Amniotic epithelial cell (primary cell): ENCODE results near the gene NOSIP.
A peak's percentile ranks its signal among the peaks of the same experiment; 100 is the strongest.

Experiments used
- DNase-seq: peaks from one replicate; pipeline ENCODE4 v3.0.0-alpha.2; 2010; ENCODE audit warnings: low read depth

NOSIP gene

DNA sequence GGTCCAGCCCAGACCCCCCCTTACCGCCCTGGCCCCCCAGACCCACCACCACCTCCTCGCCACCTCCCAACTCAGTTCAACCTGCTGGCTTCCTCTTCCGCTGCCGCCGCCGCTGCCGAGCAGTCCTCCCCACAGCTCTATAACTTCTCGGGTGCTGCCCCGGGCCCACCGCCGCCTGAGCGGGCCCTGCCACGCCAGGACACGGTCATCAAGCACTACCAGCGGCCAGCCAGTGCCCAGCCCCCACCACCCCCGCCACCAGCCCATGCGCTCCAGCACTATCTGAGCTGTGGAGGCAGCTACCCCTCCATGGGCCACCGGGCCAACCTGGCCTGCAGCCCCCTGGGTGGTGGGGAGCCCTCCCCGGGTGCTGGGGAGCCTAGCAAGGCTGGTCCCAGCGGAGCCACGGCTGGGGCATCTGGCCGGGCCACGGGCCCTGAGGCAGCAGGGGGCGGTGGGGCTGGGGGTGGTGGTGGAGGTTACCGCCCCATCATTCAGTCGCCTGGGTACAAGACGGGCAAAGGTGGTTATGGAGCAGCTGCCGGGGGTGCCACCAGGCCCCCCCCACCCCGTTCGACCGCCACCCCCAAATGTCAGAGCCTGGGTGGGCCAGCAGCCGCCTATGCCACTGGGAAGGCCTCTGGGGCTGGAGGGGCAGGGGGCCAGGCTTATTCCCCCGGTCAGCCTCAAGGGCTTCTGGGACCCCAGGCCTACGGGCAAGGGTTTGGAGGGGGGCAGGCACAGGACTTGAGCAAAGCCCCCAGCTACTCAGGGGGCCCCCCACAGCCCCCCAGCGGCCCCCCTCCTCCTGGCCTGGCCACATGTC is 14.8 kb upstream of the NOSIP start:
- DNase-seq = no peak

DNA sequence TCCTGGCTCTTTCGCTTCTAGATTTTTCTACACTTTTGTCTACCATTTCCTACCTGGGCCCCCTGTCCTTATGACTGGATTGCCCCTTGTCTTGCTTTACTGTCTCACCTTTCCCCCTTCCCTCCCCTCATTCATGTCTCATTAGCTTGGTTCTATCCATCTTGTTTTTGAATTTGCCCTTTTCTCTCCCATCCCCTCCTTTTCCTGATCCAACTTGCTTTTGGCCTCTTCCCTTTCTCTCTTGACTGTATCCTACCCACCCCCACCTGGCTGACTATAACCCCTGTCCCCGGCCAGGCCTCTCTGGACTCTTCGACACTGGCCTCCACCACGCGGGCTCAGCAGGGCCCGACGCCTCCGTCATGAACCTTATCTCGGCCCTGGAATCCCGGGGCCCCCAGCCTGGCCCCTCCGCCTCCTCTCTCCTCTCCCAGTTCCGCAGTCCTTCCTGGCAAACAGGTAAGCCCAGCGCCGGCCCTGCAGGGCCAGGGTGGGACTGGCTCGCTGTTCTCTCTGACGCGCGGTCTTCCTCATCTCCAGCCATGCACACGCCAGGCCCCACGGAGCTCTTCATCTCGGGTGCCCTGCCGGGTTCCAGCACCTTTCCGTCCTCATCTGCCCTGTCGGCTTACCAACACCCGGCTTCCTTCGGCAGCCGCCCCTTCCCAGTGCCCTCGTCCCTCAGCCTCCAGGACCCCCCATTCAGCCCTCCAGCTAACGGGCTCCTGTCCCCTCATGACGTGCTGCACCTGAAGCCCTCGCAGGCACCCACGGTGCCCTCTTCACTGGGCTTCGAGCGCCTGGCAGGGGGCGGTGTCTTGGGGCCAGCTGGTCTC is 14.0 kb upstream of the NOSIP start:
- DNase-seq = no peak

DNA sequence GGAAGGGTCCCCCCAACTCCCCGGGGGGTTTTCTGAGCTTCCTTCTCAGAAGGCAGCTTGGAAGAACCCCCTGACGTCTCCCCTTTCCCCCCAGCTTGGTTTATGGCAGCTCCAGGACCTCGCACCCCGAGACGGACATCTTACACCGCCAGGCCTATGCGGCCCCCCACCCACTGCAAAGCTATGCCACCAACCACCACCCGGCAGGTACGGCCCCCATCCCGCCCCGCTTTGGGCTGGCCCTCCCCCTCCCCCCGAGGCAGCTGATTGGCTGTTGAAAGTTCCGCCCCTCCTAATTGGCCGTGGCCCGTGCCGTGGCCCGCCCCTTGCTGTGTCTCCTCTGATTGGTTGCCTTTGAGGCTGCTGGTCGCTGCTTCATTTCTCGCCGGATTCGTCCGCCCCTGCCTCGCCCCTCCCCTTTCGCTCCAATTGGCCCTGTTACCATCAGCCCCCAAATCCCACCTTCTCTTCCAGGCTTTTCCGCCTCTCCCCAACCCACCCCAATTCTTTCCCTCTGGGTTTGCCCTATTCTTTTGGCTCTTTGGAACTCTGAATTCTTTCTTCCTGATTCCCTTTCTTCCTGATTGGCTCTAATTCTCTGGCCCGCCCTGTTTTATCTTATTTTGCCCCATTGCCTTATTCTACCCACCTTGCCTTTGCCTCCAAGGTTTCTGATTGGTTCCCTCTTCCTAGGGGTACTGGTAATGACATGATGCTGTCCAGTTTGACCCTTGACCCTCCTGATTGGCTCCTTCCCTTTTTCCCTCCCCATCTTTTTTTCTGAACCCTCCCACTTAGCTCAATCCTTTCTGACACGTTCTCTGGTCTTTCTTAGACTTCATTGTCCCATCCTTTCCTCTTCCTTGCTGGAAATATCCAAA is 13.1 kb upstream of the NOSIP start:
- peak; percentile 87 for DNase-seq

DNA sequence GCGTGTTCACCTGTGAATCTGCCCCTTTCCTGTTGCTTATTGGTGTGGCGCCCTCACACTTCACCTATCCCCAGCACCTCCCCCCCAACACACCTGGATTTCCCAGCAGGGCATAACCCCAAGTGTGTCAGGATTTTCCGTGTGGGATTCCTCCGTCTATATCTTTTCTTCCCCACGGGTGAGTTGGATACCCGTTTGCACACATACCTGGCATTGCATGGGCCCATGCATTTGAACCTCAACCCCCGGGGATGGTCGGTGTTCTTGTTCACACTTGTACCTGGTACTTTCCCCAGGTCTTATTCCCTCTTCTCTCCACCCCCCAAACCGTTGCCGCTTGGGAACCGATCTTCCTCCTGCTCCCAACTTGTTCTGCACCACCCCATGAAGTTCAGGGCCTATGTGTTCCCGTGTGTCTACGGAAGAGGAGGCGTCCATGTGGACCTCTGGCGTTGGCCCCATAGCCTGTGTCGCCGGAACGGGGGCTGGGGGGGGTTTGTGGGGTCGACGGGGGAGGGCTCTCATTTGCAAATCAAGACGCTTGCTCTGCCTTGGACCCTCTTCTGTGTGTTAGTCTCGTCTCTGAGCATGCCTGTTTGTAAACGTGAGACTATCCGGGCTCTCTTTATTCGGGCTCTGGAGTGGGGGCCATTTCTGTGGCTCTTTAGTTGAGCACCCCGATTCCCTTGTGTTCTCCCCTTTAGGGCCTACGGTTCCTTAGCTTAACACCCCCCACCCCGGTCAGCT is 12.3 kb upstream of the NOSIP start:
- DNase-seq = no peak

DNA sequence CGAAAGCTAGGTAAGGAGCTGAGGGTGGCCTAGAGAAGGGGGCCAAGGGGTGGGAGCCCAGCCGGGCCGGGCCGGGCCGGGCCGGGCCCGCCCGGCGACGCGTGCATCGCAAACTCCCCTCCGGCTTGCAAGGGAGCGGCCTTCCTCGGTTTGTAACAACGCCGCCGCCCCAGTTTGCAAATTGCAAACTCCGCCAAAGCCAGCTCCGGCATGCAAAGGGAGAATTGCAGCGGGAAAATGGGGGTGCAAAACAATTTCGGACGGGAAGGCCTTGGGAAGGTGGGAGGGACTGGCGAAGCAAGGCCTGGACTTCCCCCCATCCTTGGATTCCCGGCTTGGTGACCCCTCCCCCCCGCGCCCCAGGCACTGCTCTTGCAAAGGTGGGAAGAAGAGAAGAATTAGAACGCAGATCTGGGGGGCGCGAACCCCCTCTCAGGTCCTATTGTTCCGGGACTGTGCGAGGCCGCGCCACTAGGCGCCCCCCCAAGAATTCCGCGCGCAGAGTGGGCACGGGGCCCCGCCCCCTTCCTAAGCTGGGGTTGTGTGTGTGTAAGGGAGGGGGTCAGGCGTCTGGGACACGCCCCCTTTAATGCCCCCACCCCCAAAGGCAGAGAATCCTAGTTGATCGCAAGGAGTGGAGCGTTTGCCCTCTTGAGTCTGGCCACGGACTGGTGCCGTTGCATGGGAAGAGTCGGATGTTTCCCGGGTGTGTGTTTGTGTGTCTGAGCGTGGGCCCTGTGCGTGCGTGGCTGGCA is 11.6 kb upstream of the NOSIP start:
- peak; percentile 34 for DNase-seq

DNA sequence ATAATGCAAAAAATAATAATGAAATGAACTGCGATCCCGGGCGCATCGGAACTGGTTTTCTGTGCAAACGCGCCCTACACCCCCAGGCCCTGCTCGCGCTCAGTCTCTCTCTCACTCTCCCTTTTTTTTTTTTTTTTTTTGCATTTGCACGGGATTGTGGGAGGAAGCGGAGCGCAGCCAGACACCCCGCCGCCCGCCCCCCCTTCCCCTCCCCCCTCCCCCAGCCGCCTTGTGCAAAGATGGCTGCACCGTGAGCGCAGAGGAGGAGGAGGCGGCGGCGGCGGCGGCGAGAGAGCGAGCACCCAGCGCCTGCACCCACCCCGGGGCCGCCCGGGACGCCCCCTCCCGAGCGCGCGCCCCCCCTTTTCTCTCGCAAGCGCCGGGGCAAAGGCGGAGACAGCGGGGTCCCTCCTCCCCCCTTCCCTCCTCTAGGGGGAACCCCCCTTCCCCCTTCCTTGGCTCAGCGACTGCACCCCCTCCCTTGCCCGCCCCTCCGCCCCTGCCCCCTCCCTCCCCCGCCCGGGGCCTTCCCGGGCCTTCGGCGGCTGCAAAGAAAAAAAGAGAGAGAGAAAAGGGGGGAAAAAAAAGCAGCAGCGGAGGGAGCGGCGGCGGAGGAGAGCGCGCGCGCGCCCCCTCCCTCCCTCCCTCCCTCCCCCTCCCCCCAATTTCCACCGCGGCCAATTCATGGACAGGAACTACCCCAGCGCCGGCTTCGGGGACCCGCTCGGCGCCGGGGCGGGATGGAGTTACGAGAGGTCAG is 10.8 kb upstream of the NOSIP start, which contains the start of gene PRR12:
Gene PRR12, plus strand, starts transcription at position 212 of the 760 bp plus-strand sequence. Its CDS starts 473 bp downstream, at position 685.
- DNase-seq = peak; percentile 66

DNA sequence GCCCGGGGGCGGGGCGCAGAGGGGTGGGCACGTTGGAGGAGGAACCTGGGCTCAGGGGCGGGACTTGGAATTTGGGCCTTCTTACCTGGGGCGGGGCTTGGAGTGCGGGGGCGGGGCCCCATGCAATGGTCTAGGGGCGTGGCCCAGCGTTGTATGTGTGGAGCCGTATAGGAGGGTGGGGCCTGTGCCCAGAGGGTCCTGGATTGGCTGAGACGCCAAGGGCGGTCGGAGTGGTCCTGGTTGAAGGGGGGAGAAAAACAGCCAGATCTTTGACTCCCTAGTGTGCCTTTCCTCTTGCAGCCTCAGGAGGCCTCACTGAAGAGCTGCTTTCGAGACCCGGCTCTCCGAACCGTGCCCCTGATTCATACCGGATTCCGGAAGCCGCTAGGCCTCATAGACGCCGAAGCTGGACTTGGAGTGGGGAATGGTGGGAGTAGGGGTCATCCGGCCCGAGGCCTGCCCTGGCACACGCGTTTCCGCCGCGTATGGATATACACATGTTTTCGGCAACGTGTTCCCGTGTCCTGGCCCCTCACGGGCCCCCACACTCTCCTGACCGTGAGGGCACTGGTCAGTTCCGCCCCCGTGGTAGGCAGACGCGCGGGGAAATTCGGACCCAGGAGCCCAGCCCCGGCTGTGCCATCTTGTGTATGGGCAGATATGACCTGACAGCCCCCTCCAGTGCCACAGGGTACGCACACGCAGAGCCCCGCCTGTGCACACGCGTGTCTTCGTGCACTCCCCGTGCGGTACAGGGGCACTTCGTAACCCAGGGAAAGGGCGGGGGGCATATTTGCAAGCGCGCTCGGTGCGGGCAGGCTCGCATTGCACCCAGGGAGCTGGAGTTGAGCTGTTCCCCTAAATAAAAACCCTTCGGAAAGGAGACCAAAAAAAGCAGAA is 10.0 kb upstream of the NOSIP start:
- peak; percentile 95 for DNase-seq

DNA sequence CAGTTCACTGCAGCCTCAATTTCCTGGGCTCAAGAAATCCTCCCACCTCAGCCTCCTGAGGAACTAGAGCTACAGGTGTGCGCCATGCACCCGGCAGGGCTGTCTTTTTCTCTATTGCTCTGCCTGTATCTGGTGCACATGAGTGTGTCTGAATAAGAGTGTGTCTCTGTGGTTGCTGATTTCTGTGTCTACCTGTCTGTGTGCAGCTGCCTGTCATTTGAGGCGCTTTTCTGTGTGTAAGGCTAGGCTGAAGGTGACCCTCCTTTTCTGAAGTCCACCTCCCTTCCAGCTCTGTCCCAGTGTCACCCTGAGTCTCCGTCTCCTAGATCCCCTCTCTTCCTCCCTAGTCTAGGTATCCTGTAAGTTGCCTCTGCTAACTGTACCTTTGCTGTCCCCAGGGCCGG is 9.1 kb upstream of the NOSIP start:
- no peak for DNase-seq

DNA sequence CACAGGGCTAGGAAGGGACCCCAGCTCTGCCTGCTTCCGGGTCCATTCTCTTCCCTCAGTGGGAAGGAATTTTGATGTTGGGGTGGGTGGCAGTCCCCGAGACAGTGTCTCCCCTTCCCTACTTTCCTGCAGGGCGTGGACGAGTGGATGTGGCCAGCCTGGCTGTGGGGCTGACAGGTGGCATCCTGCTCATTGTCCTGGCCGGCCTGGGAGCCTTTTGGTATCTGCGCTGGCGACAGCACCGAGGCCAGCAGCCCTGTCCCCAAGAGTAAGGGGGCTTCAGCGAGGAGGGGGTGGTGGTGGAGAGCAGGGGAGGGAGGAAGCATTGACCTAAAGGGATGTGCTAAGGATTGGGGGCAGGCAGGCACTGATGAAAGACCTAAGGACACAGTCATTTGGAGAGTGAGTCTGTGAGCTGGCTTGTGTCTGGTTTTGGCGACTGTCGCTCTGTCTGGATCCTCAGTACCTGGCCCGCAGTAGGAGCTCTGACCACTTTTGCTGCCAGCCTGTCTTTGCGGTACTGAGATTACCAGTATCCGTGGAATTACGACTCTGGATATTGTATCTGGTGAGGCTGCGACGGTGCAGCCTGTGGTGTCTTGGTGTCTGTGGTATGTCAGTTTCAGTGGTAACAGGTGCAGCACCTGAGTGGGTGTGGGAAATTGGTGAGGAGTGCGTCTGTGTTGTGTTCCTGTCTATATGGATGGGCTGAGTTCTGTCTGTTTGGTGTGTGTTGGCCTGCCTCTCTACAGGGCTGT is 8.2 kb upstream of the NOSIP start:
- DNase-seq = no peak

DNA sequence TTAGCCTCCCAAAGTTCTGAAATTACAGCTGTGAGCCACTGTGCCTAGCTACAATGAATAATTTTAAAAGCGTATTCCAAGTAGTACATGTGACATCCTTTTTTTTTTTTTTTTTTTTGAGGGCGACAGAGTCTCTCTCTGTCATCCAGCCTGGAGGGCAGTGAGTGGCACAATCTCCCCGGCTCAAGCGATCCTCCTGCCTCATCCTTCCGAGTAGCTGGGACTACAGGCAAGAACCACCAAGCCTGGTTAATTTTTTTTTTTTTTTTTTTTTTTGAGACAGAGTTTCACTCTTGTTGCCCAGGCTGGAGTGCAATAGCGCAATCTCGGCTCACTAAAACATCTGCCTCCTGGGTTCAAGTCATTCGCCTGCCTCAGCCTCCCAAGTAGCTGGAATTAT is 6.9 kb upstream of the NOSIP start:
- DNase-seq = no peak

DNA sequence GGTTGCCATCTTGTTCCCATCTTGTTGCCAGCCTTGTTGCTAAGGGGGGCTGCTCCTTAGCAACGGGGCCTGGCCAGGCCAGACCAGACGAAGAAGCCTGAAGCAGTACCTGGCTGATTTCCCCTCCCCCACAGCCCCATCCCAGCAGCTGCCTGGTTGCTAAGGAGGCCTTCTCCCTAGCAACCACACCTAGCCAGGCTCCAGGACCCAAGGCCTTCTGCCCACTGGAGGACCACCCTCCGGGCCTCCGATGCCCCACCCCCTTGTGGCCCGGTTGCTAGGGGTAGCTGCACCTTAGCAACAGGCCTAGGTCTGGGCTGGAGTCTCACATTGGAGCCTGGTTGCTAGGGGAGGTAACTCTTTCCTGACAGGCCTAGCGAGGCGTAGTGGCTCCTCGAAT is 4.7 kb upstream of the NOSIP start:
- DNase-seq = no peak

DNA sequence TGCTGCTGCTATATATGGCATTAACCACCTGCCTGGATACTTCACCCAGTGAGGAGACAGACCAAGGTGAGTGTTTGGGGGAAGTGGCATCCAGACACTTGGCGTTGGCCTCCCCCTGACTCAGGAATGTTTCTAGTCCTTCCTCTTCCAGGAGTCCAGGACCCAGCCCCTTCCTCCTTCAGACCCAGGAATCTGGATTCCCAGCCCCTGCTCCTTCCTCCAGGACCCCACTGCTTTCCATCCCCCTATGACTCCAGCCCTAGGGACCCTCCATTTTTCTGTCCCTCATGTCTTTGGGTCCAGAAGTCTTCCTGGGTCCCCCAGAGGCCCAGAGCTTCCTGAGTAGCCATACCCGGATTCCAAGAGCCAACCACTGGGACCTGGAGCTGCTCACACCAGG is 2.9 kb upstream of the NOSIP start:
- no peak for DNase-seq

DNA sequence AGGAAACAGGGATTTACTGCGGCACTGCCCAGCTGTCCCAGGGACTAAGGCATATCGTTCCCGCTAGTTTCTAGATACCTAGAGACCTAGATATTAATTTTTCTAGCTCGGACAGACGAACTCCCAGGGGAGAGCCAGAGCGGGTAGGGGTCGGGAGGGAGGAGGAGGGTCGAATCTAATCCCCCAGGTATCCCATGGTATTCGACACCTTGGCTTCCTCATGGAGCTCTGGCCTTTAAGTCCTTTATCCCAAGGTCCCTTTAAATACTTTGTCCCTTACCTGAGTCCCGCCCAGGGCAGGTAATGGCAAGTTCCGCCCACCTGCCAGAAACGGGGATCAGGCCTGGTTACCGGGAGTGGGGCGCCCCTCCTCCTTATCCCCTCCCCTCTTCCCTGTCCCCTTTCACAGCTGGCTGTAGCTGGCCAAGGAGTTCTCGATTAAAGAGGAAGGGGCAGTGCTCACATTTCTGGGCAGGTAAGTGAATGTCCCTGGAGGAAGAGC is 702 bp upstream of the NOSIP start, which contains the start of gene PRRG2:
Gene PRRG2, plus strand, starts transcription at position 310 of the 502 bp plus-strand sequence. CDS start 1,904 bp downstream, outside the sequence.
- no peak for DNase-seq

DNA sequence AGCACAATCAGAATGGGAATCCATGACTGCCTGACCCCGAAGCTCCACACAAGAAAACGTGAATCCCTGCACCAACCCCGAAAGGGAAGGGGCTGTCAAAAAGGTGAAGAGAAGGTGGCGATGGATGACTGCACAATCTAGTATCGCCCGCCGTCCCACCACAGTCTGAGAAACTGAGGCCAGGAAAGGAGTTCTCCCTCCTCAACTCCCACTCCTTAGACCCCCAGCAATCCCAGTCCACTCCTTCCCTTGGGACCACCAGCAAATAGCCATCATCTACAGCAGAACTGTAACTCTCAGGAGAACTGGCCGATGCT is 451 bp downstream of the NOSIP start:
- DNase-seq = no peak

DNA sequence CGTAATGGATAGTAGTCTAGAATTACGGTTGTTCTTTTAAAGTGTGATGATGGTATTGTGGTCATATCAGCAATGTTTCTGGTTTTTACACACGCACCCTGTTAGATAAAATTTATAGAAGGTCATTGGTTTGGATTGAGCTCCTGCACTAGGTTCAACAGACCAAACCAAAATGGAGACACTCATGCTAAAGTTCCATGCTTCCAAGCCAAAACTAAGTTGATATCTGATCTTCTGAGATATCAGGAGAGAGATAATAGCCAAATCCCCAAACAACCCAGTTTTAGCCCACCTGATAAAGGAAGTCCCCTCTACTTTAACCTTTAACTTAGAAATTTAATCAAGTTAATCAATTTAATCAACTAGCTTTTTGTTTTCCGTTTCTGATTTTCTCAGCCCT is 1.2 kb downstream of the NOSIP start:
- DNase-seq = no peak

DNA sequence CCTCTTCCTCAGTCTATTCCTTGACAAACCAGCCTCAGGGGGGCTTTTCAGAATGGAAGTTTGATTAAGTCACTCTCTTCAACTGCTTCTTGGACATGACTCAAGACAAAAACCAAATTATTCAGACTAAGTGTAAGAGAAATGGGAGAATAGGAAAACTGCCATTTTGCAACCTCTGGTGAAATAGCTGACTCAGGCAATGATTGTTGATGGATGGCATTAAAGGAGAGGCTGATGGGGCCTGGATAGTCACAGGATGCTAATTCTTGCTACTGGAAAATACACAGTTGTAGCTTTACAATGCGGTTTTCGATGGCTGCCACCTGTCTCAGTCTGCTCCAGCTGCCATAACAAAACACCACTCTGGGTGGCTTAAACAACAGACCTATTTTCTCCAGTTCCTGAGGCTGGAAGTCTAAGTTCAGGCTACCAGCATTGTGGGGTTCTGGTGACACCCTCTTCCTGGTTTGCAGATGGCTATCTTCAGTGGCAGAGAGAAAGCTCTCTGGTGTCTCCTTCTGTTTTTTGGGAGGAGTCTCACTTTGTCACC is 6.1 kb downstream of the NOSIP start:
- DNase-seq = peak; percentile 58

DNA sequence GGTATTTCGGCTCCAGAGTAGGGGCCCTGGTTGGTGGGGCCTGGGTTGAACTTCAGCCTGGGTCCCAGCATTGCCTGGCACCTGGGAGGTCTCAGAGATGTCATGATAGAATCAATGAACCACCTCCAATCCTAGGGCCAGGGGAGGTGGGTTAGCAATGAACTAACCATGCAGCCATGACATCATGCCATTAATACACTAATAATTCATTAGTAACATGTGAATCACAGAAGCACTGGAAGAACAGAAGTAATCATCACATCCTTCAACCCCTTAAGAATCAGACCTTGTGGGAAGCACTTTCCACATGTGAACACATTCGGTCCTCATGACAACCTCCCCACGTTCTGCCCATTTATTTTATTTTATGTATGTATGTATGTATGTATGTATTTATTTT is 6.9 kb downstream of the NOSIP start:
- DNase-seq = peak; percentile 48

DNA sequence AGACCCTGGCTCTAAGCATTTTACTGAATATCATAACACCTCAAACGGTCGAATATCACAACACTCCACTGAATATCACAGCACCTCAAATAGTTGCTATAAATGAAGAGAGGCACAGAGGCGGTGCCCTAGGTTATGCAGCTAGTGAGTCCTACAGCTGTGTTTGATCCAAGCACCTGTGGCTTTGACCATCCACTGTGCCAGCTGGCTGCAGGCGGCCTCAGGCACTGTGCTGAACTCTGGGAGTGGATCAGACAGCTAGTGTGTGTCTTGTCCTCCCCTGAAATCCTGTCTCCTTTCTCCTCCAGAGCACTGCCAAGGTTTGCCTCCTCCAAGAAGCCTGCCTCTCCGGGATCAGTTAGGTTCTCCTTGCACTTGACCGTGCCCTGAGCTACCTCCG is 7.3 kb downstream of the NOSIP start:
- DNase-seq = no peak
